ENCODE results near the gene SSTR4.

Gene SSTR4

DNA sequence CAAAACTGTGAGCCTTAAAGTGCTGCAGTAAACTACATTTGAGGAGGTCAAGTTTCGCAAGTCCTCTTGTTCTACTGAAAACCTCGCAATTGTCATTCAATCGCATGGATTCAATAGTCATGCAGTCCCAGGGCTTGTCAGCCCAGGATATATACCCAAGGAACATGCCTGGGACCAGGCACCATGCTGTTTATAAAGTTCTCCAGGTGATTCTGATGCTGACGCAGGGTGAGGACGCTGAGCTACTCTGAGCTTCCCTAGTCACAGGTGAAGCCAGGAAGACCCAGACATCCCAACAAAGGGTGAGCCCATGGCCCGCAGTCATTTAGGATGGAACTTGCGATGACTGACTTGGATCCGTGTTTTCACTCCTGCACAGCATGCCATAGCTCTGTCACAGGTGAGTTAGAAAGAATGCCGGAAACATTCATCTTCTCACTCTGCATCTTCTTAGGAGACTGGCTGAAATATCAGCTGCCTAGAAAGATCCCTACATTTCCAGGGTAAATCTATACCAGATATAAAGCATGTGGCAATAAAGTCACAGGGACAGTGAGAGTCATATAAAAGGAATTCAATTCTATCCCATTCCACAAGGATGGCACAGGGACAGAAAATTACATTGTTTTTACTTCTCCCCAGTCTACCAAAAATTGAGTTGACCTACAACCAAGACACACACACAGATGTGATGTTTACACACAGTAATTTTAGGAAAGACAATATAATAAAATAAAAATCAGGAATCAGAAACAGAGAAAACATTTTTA lies 27.0 kb upstream of the SSTR4 start:
- DNase-seq (ENCODE audit: insufficient read length, low spot score), result no peak
- TF ChIP-seq, protein P1, sequence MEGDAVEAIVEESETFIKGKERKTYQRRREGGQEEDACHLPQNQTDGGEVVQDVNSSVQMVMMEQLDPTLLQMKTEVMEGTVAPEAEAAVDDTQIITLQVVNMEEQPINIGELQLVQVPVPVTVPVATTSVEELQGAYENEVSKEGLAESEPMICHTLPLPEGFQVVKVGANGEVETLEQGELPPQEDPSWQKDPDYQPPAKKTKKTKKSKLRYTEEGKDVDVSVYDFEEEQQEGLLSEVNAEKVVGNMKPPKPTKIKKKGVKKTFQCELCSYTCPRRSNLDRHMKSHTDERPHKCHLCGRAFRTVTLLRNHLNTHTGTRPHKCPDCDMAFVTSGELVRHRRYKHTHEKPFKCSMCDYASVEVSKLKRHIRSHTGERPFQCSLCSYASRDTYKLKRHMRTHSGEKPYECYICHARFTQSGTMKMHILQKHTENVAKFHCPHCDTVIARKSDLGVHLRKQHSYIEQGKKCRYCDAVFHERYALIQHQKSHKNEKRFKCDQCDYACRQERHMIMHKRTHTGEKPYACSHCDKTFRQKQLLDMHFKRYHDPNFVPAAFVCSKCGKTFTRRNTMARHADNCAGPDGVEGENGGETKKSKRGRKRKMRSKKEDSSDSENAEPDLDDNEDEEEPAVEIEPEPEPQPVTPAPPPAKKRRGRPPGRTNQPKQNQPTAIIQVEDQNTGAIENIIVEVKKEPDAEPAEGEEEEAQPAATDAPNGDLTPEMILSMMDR (IDR thresholded peaks at IDR 0.05; ENCODE audit: insufficient read depth, missing control alignments), result no peak
- no peak for FAIRE-seq

DNA sequence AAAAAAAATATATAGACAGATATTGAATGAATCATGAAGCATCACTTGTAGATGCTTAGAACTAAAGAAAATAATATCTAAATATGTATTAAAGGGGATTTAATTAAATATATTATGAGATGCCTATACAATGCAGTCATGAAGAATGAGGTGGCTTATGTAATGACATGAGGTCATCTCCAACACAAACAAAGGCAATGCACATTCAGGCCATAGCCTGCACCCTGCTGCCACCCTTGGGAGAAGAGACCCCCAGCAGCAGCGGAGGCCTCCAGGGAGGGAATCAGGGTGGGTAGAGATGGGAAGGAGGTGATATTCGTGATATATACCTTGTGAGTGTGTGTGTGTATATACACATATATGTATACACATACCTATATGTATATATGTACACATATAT lies 26.4 kb upstream of the SSTR4 start:
- DNase-seq (ENCODE audit: insufficient read length, low spot score) (no peak), FAIRE-seq (no peak)
- TF ChIP-seq, protein P1 (IDR thresholded peaks at IDR 0.05; ENCODE audit: insufficient read depth, missing control alignments), result no peak

DNA sequence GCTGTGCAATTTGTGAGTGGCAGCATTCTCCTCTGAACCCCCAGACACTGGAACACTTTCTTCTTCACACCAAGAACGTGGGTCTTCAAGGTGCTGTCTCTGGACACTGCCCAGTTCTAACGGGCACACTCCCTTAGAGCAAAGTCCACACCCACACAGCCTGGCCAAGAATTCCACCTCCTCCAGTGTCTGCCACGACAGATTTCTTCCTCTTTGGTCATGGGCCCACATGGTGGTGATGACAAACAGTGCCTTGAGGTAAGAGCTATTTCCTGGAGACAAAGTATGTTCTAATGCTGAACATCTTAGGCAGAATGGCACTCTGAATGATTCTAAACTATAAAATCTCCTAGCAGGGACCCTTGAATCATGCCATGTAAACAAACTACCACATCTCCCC lies 25.5 kb upstream of the SSTR4 start:
- TF ChIP-seq, protein P1 (IDR thresholded peaks at IDR 0.05; ENCODE audit: insufficient read depth, missing control alignments), result no peak
- no peak for DNase-seq (ENCODE audit: insufficient read length, low spot score)
- no peak for FAIRE-seq

DNA sequence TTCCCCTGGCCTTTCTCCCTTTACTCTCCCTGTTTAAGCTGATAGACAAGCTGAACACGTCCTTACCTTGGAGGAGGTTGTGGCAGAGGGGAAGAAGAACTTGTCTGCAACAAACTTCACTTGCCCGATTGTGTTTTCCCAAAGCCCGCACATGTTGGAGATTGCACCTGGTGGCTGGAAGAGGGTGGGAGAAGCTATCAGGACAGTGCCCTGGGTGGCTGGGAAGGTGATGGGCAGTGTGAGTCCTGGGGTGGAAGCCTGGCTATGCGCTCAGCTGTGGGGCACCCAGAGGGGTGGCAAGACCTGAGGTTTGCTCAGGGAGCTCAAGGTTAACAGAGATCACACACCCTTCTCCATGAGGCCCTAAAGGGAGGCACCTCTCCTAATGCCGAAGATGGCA lies 25.0 kb upstream of the SSTR4 start:
- DNase-seq (ENCODE audit: insufficient read length, low spot score), result no peak
- TF ChIP-seq, protein P1 (IDR thresholded peaks at IDR 0.05; ENCODE audit: insufficient read depth, missing control alignments), result no peak
- FAIRE-seq, result no peak

DNA sequence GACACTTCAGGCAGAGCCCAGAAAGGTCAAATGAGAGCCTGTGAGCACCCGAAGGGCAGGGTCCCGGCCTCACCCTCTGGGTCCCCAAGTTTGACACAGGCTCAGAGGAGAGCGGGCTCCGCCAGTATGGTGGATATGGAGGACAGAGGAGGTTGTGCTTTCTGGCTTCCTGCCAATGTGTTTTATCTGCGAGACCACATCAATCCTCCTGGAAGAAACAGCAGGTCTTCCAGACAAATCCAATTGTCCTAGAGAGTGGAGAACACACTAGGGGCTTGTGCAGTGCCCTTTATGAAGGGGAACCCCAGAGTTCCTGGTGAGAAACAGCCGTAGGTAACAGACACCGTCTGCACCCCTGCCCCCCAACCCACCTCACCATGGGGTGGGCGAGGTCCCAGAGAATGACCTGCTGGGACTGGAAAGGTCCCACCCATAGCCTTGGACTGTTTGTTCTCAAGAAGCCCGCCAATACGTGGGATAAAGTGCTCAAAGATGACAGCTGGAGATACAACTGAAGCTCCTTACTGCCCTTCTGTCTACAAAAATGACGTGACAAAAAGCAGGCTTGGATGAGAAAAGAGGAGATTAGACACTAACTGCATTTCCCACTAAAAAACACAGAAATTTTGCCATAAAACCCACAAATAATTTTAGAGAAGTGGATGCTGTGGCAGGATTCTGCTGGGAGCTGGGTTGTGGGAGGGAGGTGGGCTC lies 23.9 kb upstream of the SSTR4 start:
- TF ChIP-seq, protein P1 (IDR thresholded peaks at IDR 0.05; ENCODE audit: insufficient read depth, missing control alignments), result no peak
- FAIRE-seq (no peak), DNase-seq (ENCODE audit: insufficient read length, low spot score) (no peak)

DNA sequence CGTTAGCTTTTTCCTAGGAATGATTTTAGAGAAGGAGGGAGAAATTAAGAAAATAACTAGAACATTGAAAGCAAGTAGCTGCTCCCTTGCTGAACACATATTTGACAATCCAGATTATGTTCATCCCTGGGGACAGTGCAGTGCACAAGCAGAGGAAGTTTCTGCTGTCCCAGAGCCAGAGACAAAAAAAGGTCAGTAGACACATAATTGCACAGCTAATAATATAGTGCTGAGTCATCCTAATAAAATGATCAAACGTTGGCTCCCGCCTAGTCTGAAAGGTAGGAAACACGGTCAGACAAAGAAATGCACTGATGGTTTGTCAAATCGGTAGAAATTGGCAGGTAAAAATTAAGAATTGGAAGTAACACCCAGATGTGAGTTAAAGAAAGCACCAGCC lies 21.7 kb upstream of the SSTR4 start:
- TF ChIP-seq, protein P1 (IDR thresholded peaks at IDR 0.05; ENCODE audit: insufficient read depth, missing control alignments), result no peak
- DNase-seq (ENCODE audit: insufficient read length, low spot score), result no peak
- no peak for FAIRE-seq

DNA sequence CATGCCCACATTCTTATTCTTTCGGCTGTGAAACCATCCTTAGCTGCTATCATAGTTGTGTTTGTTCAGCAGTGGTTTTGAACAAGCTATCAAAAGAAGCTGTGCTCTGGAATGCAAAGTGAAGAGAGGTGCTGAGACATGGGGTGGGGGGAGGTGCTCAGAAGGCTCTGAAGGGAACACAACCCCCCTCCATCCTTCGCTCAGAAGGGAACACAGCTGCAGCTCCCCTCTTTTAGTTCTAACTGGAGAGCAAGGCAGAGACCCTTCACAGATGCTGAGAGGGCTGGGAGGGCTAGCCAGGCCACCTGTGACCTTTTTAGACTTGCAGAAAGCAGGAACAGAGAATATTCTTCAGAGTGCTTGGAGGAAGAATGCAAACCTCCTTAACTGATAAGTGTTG lies 17.6 kb upstream of the SSTR4 start:
- no peak for DNase-seq (ENCODE audit: insufficient read length, low spot score)
- TF ChIP-seq, protein P1 (IDR thresholded peaks at IDR 0.05; ENCODE audit: insufficient read depth, missing control alignments), result no peak
- FAIRE-seq, result no peak
